CD14-positive monocyte (primary cell): ENCODE data around the gene CEP170B. TPM values are rescaled to one million over a fixed set of nuclear protein-coding genes. Genes with fewer than 3 reads are reported as not detected.

ENCODE experiments used
- DNase-seq, 3 donors: peaks; one replicate each; pipeline ENCODE4 v3.0.0-alpha.2; 2011 to 2022
- H2AFZ ChIP-seq: 2 replicates; pipeline ENCODE4 v1.6.0; 2012; ENCODE audit warnings: mild to moderate bottlenecking, low read depth, low read length, inconsistent platforms; ENCODE audit not compliant: insufficient read depth, poor library complexity, severe bottlenecking
- H3K27ac ChIP-seq, 2 donors: 1 replicate in 1 of 2; 2 replicates in 1 of 2; pipeline ENCODE4 v1.5.1; 2012 to 2013; ENCODE audit warnings: low read length in 2 of 2, control low read depth in 1 of 2, inconsistent platforms in 1 of 2, low read depth in 1 of 2, mild to moderate bottlenecking in 1 of 2
- H3K27me3 ChIP-seq, 2 donors: one replicate each; pipeline versions ENCODE4 v1.6.0 to v1.6.1; 2011 to 2013; ENCODE audit warnings: low read length in 2 of 2; ENCODE audit not compliant: control insufficient read depth in 2 of 2, insufficient read depth in 2 of 2
- H3K36me3 ChIP-seq, 2 donors: replicated peaks in 1 of 2; 1 replicate in 1 of 2; 2 replicates in 1 of 2; pipeline versions ENCODE4 v1.5.1 to v1.6.1; 2012 to 2013; ENCODE audit warnings: low read length in 2 of 2, control low read depth in 1 of 2, inconsistent platforms in 1 of 2, mild to moderate bottlenecking in 1 of 2; ENCODE audit not compliant: insufficient read depth in 2 of 2, control insufficient read depth in 1 of 2
- H3K4me1 ChIP-seq, 2 donors: 1 replicate in 1 of 2; 2 replicates in 1 of 2; pipeline versions ENCODE4 v1.5.1 to v1.6.1; 2012 to 2013; ENCODE audit warnings: low read length in 2 of 2, control low read depth in 1 of 2, inconsistent platforms in 1 of 2, mild to moderate bottlenecking in 1 of 2, moderate library complexity in 1 of 2; ENCODE audit not compliant: insufficient read depth in 2 of 2, control insufficient read depth in 1 of 2
- H3K4me2 ChIP-seq: replicated peaks from 2 replicates; pipeline ENCODE3; 2012; ENCODE audit warnings: low read length, moderate library complexity, mild to moderate bottlenecking; ENCODE audit not compliant: poor library complexity, severe bottlenecking; ENCODE audit errors: extremely low read depth
- H3K4me3 ChIP-seq, 3 experiments: fragments of 200-600 bp in 1 of 3; sonication (generic) in 1 of 3; replicated peaks in 1 of 3; 1 replicate in 2 of 3; 2 replicates in 1 of 3; pipeline ENCODE4 v1.5.1; 2011 to 2013; ENCODE audit warnings: low read length in 3 of 3, mild to moderate bottlenecking in 3 of 3, control low read depth in 2 of 3, low read depth in 2 of 3, inconsistent platforms in 1 of 3, moderate library complexity in 1 of 3
- H3K79me2 ChIP-seq: 2 replicates; pipeline ENCODE4 v1.6.0; 2012; ENCODE audit warnings: mild to moderate bottlenecking, control low read depth, inconsistent platforms, low read length, moderate library complexity; ENCODE audit not compliant: insufficient read depth
- H3K9ac ChIP-seq: 2 replicates; pipeline ENCODE4 v1.6.0; 2017; ENCODE audit warnings: low read length, mild to moderate bottlenecking; ENCODE audit not compliant: insufficient read depth, poor library complexity, severe bottlenecking
- H3K9me3 ChIP-seq, 2 donors: replicated peaks in 1 of 2; 1 replicate in 1 of 2; 2 replicates in 1 of 2; pipeline versions ENCODE4 v1.5.1 to v1.6.1; 2012 to 2013; ENCODE audit warnings: low read length in 2 of 2, control low read depth in 1 of 2; ENCODE audit not compliant: control insufficient read depth in 1 of 2, insufficient read depth in 1 of 2
- H4K20me1 ChIP-seq: 2 replicates; pipeline ENCODE4 v1.6.0; 2012; ENCODE audit warnings: mild to moderate bottlenecking, low read length, control low read depth, moderate library complexity; ENCODE audit not compliant: insufficient read depth
- H3K27ac Mint-ChIP-seq, 7 donors: one replicate each; pipeline ENCODE4 v1.8.0; 2020; ENCODE audit warnings: mild to moderate bottlenecking in 7 of 7, mixed read lengths in 7 of 7, moderate library complexity in 6 of 7, inconsistent platforms in 2 of 7
- H3K27me3 Mint-ChIP-seq, 3 donors: one replicate each; pipeline ENCODE4 v1.8.0; 2021 to 2022; ENCODE audit warnings: low read depth in 3 of 3, mild to moderate bottlenecking in 3 of 3, mixed read lengths in 3 of 3, moderate library complexity in 3 of 3, inconsistent platforms in 1 of 3
- H3K36me3 Mint-ChIP-seq, 2 donors: one replicate each; pipeline ENCODE4 v1.8.0; 2020; ENCODE audit warnings: mixed read lengths in 2 of 2, inconsistent platforms in 1 of 2, mild to moderate bottlenecking in 1 of 2
- H3K4me1 Mint-ChIP-seq: one replicate; pipeline ENCODE4 v1.8.0; 2020; ENCODE audit warnings: mild to moderate bottlenecking, mixed read lengths
- H3K4me3 Mint-ChIP-seq, 2 donors: one replicate each; pipeline ENCODE4 v1.8.0; 2020; ENCODE audit warnings: mild to moderate bottlenecking in 2 of 2, mixed read lengths in 2 of 2, moderate library complexity in 1 of 2
- H3K9me3 Mint-ChIP-seq, 7 donors: one replicate each; pipeline ENCODE4 v1.8.0; 2020 to 2022; ENCODE audit warnings: mixed read lengths in 7 of 7, mild to moderate bottlenecking in 6 of 7, moderate library complexity in 6 of 7, inconsistent platforms in 2 of 7
- CTCF ChIP-seq: fragments of 200-600 bp; IDR thresholded peaks from one replicate; pipeline ENCODE4 v1.8.0; 2022; ENCODE audit warnings: antibody characterized with exemption, mild to moderate bottlenecking
- WGBS: methylation state at CpG from one replicate; pipeline ENCODE4 v1.1.5; 2013; ENCODE audit warnings: missing lambda C conversion rate; ENCODE audit not compliant: insufficient coverage; 5-methylcytosine and 5-hydroxymethylcytosine counted together
- intact Hi-C, 2 donors: fragments of 100-400 bp; cut with micrococcal nuclease; formaldehyde crosslinking; loops; one replicate each; pipeline versions ENCODE4 v1.15.0 to v1.15.1; 2023
- polyA plus RNA-seq, 3 donors: library from polyadenylated mRNA; depleted of rRNA in 1 of 3; unstranded in 2 of 3; stranded (reverse) in 1 of 3; fragments of 300-500 nt in 2 of 3; fragments of >200 nt in 1 of 3; fragmentation: Illumina TruSeq in 2 of 3; gene quantifications; 1 replicate in 2 of 3; 2 replicates in 1 of 3; pipeline ENCODE4 v1.2.3, GENCODE V29; 2012 to 2021

CEP170B gene
- polyA plus RNA-seq, 3 donors, result 0.09 TPM; not detected in 2

- Histone ChIP-seq H3K79me2 (no peaks in the 10 kb centered on the region), H3K4me1 (peaks cover 7 to 16% of the 10 kb centered on the region in 2 donors), H3K4me2 (no peak overlapping the region), H3K36me3 (no peaks in the 10 kb centered on the region), H2AFZ (no peak overlapping the region), H3K4me3 (no peak overlapping the region), H4K20me1 (no peaks in the 10 kb centered on the region), H3K27ac (no peak overlapping the region), H3K27me3 (peaks cover 6 to 33% of the 10 kb centered on the region in 2 donors), H3K9ac (no peak overlapping the region), H3K9me3 (peaks cover 0 to 7% of the 10 kb centered on the region in 2 donors)
- Mint-ChIP-seq H3K4me1 (peaks cover 10% of the 10 kb centered on the region), H3K27me3 (peaks cover 23 to 34% (median 31%) of the 10 kb centered on the region in 3 donors), H3K4me3 (no peak overlapping the region), H3K27ac (no peak overlapping the region), H3K9me3 (peaks cover 0 to 4% (median 2%) of the 10 kb centered on the region in 7 donors), H3K36me3 (no peaks in the 10 kb centered on the region)
- no peak for DNase-seq
- WGBS, result 94% methylated on average over 20 of the region's 22 CpGs
- intact Hi-C loops, result no loop called here
- no peak for TF ChIP-seq CTCF
Measured at GRCh38 chr14:104868811-104869572, 3.9 kb downstream of the CEP170B start.

GRCh38 chr14:104869669-104870367 is 4.8 kb downstream of the CEP170B start:
- intact Hi-C loops, result no loop called here
- Histone ChIP-seq H2AFZ (no peak overlapping the region), H3K4me2 (no peak overlapping the region), H3K9me3 (peaks cover 0 to 7% of the 10 kb centered on the region in 2 donors), H3K4me3 (no peak overlapping the region), H3K79me2 (no peaks in the 10 kb centered on the region), H3K9ac (no peak overlapping the region), H4K20me1 (no peaks in the 10 kb centered on the region), H3K27me3 (peaks cover 2 to 25% of the 10 kb centered on the region in 2 donors), H3K36me3 (no peaks in the 10 kb centered on the region), H3K4me1 (peaks cover 5 to 16% of the 10 kb centered on the region in 2 donors), H3K27ac (no peak overlapping the region)
- DNase-seq, result no peak
- Mint-ChIP-seq H3K27ac (no peak overlapping the region), H3K36me3 (no peaks in the 10 kb centered on the region), H3K4me1 (peaks cover 10% of the 10 kb centered on the region), H3K27me3 (peaks cover 23 to 34% (median 31%) of the 10 kb centered on the region in 3 donors), H3K4me3 (no peak overlapping the region), H3K9me3 (peaks cover 0 to 4% (median 1%) of the 10 kb centered on the region in 7 donors)
- no peak for TF ChIP-seq CTCF
- WGBS, result 96% methylated on average over 10 of the region's 18 CpGs
